Jurkat, Clone E6-1 (cell line): ENCODE measurements around the gene TLK2. TPM values are rescaled to one million over a fixed set of nuclear protein-coding genes. Genes with fewer than 3 reads are reported as not detected.
"Not testable (repeated sequence)": the region's sequence is repeated elsewhere in the genome, so short reads cannot be mapped to it uniquely, and the experiment has no call there.

Experiments
- DNase-seq: peaks from one replicate; pipeline ENCODE4 v3.0.0-alpha.2; 2011; ENCODE audit warnings: low read depth, low spot score
- H3K4me3 ChIP-seq: 2 replicates; pipeline ENCODE4 v1.5.1; 2011; ENCODE audit warnings: mild to moderate bottlenecking, low read length, control low read depth, moderate library complexity
- polyA plus RNA-seq: library from polyadenylated mRNA; unstranded; fragments of >200 nt; gene quantifications from one replicate; pipeline ENCODE4 v1.2.1, GENCODE V29; 2012; ENCODE audit warnings: missing spikeins; ENCODE audit not compliant: insufficient read length, insufficient read depth

TLK2 gene
- 24.6 TPM for polyA plus RNA-seq

DNA sequence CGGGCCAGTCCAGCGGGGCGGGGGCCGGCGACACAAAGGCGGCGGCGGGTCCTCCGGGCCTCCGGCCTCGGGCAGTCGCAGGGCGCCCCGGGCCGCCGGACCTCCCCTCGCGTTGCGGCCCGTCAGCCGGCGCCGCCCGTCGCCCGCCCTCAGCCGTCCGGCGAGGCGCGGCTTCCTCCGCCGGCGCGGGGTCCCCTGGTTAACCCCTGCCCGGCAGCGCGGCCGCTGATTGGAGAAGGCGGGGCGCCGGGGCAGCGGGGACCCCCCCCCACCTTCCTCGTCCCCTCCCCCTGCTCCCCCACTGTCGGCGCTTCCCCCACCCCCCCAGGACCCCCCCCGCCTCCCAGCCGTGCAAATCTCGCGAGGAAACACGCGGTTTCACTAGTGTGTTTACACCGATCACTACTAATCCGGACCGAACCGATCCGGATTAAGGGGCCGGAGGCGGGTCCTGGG lies at the start of gene TLK2:
TSS of gene TLK2 (plus strand) at position 402 of the 456 bp plus-strand sequence. CDS start 2,301 bp downstream, outside the sequence.
- peak; percentile 67 for DNase-seq
- H3K4me3 ChIP-seq: peak within 1 kb of the TSS; percentile 70

DNA sequence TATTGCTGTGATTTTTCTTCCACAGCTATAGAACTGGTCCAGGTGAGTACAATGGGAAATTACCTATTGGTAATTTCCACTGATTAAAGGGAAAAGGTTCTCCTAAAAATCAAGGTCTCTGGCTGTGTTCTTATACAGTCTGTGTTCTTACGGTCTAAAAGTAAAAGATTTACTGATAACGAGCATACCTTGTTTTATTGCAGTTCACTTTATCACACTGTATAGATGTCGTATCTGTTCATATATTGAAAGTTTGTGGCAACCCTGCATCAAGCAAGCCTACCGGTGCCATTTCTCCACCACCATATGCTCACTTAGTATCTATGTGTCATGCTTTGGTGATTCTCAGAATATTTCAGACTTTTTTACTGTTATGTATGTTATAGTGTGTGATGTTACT lies 43.4 kb upstream of the TLK2 start:
- not testable (repeated sequence) for H3K4me3 ChIP-seq, DNase-seq

DNA sequence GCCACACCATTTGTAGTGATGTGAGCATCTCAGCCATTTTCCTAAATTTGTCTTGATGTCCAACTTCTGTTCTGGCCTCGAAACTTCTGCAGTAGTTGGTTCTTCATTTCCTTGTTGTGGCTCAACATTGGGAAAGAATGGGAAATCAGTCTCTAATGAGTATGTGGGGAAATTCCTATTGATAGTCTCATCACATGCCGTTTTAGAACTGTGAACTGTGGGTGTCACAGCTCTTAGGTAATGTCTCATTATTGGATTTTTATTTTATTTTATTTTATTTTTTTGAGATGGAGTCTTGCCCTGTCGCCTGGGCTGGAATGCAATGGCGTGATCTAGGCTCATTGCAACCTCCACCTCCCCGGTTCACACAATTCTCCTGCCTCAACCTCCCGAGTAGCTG lies 37.4 kb upstream of the TLK2 start:
- not testable (repeated sequence) for H3K4me3 ChIP-seq, DNase-seq

DNA sequence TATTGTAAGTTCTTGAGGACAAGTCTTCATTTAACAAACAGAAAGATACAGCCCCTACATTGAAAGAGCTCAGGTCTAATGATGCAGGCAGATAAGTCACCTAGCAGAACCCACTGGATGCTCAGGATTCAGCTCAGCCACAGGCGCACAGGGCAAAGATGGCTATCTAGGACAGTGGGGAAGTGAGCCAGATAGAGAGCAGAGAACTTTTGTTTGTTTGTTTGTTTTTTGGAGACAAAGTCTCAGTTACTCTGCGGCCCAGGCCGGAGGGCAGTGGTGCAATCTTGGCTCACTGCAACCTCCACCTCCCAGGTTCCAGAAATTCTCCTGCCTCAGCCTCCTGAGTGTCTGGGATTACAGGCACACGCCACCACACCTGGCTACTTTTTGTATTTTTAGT lies 34.6 kb upstream of the TLK2 start:
- H3K4me3 ChIP-seq: no peak overlapping the region
- DNase-seq: no peak

DNA sequence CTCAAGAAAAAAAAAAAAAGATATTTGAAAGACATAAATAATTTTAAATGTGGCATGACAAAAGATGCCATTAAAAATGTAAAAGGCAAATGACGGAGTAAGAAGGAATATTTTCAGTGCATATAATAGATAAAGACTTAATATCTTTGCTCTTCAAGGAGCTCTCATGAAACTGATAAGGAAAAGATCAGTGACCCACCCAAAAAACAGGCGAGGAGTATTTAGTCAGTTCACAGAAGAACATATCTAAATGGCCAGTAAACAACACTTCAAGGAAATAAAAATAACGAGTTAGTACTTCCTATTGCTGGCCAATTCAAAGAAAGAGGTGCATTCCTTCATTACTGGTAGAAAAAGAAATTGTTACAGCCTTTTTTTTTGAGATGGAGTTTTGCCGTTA lies 32.8 kb upstream of the TLK2 start:
- not testable (repeated sequence) for H3K4me3 ChIP-seq, DNase-seq

DNA sequence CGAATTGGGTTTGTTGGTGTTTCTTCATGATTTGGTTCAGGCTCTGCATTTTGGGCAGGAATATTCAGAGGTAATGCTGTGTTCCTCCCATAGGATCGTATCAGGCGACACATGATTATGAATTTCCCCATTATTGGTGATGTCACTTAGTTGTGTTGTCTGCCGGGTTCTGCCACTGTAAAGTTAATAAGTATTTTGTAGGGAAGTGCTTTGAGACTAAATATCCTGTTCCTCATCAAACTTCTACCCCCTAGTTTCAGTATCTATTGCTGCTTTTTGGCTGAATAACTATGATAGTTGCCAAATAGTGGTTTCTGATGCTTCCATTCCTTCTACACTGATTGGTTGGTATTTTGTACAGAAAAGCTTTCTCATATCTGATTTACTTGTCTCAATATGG lies 26.4 kb upstream of the TLK2 start:
- H3K4me3 ChIP-seq, DNase-seq: not testable (repeated sequence)

DNA sequence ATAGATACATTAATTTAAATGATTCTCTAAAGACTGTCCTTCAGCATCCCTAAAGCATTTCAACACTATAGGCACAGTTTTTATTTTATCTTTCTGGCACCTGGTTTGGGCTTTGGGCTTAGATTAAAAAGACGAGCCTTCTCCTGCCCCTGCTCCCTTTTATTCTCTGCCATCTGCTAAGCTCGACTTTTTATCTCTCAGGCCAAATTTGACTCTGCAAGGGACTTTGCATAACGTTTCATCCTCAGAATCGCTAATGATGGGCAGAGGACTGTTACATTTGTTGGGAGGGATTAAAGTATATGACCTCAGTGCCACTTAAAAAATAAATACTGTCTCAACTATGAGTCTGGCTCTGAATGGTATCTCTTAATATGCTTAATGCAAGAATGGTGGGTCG lies 25.6 kb upstream of the TLK2 start:
- not testable (repeated sequence) for H3K4me3 ChIP-seq, DNase-seq

DNA sequence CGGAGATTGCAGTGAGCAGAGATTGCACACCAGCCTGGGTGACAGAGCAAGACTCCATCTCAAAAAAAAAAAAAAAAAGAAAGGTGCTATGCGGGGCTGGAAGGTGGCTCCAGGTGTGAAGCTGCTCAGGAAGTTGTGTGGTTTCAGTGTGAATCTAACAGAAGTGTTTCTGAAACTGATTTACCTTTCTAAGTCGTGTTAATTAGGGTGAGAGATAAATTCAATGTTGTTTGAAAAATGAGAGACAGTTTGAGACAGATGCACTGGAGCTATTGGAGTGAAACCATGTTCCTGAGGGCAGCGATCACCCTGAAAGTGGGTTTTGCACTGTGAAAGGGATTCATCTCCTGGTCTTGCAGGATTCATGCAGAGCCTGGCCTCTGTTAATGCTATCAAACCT lies 25.0 kb upstream of the TLK2 start:
- DNase-seq: peak; percentile 32
- H3K4me3 ChIP-seq: not testable (repeated sequence)

DNA sequence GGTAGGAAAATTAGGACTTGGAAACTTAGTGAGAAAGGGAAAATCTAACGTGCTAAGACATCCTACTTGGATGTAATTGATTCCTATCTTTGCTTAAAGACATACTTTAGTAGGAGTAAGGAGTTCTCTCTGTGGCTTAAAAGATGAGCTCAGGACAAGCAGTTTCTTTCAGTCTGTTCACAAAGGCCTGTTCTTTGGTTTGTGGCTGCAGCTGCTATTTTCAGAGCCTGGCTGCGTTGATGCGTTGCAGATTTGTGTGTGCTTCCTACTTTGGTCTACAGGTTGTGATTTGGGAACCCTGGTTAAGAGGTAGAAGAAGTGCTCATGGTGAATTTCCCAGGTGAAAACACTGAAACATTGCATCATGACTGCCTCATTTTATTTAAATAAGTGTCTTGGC lies 24.5 kb upstream of the TLK2 start:
- DNase-seq, H3K4me3 ChIP-seq: not testable (repeated sequence)

DNA sequence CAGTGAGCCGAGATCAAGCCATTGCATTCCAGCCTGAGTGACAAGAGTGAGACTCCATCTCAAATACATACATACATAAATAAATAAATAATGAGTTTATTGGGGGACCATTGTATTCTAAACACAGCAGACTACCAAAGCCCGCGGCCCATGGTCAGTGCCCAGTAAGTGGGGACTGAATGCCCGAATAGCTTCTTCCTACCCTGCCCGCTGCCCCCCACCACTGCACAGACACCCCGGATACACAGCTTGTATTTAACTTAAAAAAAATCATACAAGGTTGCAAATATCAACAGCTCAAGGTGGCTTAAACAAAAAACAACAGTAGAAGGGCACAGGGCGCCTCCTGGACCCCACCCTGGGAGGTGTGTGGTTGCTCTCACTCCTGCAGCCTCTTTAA lies 22.6 kb upstream of the TLK2 start:
- DNase-seq: no peak
- H3K4me3 ChIP-seq: no peak overlapping the region

DNA sequence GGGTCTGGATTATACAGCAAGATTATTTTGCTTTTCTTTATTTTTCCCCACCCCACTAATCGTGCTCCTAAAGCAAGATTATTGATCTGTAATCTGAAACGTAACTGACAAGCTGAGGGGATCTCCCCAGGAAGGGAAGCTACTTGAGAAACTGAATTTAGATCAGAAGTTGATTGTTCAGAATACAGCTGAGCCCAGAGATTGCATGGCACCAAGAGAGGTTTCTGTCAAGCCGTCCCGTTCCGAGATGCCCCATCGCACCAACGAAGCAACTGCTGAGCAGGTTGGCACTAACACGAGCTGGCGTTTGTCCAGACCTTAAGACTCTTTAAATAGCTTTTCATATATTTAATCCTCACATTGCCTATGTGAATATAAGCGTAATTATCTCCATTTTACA lies 20.1 kb upstream of the TLK2 start:
- H3K4me3 ChIP-seq, DNase-seq: not testable (repeated sequence)

DNA sequence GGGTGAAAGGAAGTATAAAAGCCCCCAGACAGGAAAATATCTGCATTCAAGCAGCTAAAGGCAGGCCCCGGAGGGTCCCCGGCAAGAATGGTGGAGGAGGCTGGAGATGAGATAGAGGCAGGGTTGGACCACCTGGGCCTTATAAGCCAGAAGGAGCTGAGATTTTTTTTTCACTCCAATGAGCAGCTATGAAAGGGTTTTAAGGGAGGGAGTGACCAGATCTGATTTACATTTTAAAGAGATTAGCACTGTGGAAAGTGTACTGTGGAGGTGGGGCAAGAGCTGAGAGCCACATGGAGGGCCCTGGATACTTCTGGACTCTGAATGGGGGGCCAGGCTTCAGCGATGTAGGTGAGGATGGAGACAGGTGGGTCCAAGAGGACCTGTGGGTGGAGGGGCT lies 14.2 kb upstream of the TLK2 start:
- H3K4me3 ChIP-seq, DNase-seq: not testable (repeated sequence)

DNA sequence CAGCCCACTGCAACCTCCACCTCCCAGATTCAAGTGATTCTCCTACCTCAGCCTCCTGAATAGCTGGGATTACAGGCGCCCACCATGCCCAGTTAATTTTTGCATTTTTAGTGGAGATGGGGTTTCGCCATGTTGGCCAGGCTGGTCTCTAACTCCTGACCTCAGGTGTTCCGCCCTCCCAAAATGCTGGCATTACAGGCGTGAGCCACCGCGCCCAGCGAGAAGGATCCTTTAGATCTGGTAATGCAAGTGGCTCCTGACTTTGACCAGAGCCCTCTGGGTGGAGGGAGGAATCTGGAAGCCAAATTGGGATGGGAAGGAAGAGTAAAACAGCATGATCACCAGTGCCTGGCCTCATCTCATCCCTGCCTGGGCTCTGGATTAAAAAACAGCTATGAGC lies 13.4 kb upstream of the TLK2 start:
- DNase-seq, H3K4me3 ChIP-seq: not testable (repeated sequence)

DNA sequence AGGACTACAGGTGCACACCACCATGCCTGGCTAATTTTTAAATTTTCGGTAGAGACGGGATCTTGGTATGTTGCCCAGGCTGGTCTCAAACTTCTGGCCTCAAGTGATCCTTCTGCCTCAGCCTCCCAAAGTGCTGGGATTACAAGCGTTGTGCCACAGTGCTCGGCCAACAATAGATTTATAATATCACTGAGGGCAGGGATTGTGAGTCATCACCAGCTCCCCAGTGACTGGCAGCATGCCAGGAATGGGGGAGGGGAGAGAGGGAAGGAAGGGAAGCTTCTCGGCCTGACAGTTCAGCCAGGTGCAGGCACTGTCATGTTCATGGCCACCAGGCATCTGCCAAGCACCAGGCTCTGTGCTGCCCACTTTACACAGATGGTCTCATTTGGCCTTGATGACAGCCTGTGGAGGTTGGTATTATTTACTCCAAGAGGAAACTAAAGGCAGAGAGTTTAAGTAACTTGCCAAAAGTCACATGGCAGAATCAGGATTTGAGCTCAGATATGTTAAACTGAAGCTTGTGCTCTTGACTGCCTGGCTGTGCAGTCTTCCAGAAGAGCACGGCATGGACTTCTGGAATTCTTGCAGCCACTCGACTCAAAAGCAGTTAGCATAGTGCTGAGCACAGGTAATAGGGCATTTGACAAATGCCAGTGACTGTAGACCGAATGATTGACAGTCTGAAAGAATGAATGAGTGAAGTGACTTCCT lies 7.8 kb upstream of the TLK2 start:
- DNase-seq: peak; percentile 76
- H3K4me3 ChIP-seq: not testable (repeated sequence)

DNA sequence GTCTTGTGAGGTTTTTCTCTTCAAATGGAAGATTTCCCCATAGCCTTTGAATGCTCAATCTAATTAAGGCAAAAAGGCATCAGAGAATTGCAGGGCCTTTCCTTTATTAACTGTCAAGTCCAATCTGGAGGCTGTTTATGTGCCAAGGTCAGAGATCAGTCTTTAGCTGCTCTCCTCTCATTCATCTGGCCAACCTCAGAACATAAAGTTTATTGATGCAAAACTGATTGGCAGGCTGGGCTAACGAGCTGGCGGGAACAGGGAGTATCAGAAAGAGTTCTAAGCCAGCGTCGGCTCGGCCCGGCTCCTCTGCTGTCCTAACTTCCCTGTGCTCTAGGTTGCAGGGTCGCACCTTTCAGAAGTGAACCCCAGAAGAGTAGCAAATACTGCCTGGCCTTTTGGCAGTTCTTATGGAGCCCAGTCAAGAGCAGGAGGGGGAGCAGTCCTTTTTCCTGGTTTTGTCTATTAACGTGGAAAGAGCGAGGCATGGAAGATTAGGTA lies 7.2 kb upstream of the TLK2 start:
- H3K4me3 ChIP-seq, DNase-seq: not testable (repeated sequence)

DNA sequence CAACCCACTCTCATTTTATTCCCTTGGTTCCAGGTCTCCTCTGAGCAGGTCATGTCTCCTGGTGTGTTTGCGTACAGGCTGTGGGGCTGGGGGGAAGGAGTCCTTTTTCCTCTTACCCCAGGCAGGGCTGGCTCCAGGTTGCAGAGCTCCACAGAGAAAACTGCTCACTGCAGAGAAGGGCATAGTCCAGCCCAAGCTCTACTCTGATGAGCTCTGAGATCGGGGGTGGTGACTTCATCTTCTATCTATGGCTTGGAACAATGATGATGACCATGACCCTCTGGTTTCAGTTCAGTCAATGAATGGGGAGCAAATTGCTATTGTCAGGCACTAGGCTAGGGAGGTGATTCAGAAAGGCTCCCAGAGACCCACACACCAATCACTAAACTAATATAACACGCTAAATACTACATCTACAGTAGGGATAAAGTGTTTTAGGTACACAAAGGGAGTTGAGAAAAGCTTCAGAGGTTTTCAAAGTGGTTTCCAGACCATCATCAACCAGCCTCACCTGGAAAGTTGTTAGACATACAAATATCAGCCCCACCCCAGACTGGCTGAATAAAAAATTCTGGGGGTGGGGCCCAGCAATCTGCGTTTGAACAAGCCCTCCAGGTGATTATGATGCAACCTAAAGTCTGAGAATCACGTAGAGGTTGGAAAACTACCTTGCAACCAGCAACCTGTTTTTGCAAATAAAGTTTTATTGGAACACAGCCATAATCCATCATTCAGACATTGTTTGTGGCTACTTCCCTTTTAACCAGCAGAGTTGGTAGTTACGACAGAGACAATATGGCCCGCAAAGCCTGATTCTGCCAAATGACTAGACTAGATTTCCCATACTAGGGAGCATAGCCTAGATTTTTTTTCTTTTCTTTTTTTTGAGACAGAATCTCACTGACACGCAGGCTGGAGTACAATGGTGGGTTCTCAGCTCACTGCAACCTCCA lies 5.3 kb upstream of the TLK2 start:
- DNase-seq, H3K4me3 ChIP-seq: not testable (repeated sequence)

DNA sequence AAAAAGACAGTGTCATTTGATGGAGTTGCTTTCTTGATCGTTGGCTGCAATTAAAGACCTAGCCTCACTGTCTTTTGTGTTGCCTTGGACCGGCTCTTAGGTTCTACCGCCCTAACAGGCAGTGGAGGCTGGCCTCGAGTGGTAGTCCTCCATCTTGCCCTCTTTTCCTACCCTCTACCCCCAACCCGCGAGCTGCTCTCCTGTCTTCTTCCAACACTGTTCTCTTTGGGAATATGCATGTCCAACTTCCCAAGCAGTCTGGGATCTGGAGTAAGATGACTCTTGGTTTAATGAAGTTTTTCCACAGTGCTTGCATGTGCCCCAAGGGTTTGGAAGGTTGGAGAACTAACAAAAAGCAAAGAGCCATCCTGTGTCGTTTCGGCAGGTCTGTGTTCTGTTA lies 1.5 kb upstream of the TLK2 start:
- H3K4me3 ChIP-seq, DNase-seq: not testable (repeated sequence)

DNA sequence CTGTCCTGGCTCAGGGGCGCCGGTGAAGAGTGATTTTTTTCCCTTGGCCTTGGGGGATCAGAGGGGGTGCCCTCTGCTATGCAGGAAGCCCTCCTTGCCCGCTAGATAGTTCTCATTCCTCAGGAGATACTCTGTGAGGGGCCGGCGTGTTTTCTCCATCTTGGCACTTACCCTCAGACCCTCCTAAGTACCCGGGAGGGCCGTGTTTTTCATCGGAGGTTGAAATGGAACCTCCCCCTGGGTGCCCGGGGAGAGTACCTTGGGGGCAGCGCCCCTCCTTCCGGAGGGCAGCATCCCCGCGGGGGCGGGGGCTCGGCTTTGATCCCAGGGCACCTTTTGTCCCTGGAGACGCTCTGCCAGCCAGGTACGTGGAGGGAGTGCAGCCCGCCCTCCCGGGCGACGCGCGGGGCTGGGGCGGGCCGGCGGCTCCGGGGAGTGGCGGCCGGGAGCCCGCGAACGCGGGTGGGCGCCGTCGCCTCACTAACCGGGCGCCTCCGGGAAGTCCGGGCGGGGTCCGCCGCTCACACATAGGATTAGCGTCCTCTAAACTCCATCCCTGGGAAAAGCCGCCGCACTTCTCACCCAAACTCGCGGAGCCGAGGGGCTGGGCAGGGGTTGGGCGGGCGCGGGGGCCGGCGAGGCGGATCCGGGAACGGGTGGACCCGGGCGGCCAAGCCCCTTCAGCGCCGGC lies 762 bp upstream of the TLK2 start:
- peak overlapping the region; percentile 53 for H3K4me3 ChIP-seq
- DNase-seq: not testable (repeated sequence)
